Coronary artery (tissue), 2 donors: ENCODE measurements around the gene SNX10.

Experiments used
- DNase-seq: peaks from one replicate; pipeline ENCODE4 v3.0.0-alpha.2; 2017; ENCODE audit warnings: low spot score
- H3K27ac ChIP-seq, 2 donors: fragments of 200-600 bp; sonication (generic); one replicate each; pipeline ENCODE4 v1.5.1; 2016 to 2019
- H3K4me3 ChIP-seq: fragments of 200-600 bp; sonication (generic); 2 replicates; pipeline ENCODE4 v1.5.1; 2016; ENCODE audit warnings: mild to moderate bottlenecking, moderate library complexity
- TF ChIP-seq, protein P1 (sequence below): fragments of 200-600 bp; sonication (generic); IDR thresholded peaks from one replicate; pipeline ENCODE4 v1.5.1; 2019; ENCODE audit warnings: antibody characterized with exemption

The SNX10 gene

DNA sequence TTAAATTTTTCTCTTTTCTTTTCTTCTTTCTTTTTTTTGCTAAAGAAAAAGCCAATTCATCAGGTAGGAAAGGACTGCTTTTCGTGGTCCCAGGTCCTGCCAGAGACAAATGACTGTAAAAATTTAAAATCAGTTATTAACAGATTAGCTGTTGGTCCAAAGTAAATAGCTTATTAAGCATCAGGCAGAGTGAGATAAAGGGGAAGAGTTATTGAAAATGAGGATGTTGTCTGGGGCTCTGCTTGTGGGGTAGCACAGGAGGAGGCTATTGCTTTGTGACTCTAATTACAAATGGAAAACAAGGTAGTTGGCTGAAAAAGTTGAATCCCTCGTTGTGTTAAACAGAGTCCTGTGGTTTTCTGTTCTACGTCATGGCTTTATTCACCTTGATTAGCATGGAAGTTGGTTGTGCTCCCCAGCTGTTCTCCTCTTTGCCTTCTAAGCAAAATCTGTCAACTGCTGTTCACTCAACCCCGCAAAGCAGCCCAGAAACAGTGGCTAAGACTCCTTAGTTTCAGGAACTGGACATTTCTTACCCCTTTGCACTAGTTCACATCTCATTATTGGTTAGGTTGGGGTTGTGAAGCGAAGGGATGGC, 128.9 kb downstream of the SNX10 start:
- DNase-seq = no peak
- no peak overlapping the region for H3K4me3 ChIP-seq

DNA sequence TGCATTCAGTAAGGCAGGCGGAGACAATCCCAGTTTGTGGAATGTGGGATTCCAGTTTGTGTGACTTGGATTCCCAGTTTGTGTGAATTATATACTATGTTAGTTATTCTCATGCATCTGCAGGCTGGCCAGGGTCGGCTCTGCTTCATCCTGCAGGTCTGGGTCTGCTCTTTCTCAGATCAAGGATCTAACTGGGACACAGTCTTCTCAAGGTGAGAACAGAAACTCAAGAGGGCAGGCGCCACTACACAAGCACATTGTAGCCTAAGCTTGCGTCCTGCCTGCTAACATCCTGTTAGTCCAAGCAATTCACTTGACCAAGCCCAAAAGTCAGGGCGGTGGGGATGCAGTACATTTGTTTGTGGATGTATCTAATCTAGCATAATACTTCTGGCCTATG, 131.1 kb downstream of the SNX10 start:
- no peak overlapping the region for H3K27ac ChIP-seq
- DNase-seq = no peak
- TF ChIP-seq, protein P1, sequence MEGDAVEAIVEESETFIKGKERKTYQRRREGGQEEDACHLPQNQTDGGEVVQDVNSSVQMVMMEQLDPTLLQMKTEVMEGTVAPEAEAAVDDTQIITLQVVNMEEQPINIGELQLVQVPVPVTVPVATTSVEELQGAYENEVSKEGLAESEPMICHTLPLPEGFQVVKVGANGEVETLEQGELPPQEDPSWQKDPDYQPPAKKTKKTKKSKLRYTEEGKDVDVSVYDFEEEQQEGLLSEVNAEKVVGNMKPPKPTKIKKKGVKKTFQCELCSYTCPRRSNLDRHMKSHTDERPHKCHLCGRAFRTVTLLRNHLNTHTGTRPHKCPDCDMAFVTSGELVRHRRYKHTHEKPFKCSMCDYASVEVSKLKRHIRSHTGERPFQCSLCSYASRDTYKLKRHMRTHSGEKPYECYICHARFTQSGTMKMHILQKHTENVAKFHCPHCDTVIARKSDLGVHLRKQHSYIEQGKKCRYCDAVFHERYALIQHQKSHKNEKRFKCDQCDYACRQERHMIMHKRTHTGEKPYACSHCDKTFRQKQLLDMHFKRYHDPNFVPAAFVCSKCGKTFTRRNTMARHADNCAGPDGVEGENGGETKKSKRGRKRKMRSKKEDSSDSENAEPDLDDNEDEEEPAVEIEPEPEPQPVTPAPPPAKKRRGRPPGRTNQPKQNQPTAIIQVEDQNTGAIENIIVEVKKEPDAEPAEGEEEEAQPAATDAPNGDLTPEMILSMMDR = no peak
- H3K4me3 ChIP-seq = no peak overlapping the region

More for the DNA sequence above, 128.9 kb downstream of the SNX10 start:
- TF ChIP-seq, protein P1 = no peak
- H3K27ac ChIP-seq = no peak overlapping the region

DNA sequence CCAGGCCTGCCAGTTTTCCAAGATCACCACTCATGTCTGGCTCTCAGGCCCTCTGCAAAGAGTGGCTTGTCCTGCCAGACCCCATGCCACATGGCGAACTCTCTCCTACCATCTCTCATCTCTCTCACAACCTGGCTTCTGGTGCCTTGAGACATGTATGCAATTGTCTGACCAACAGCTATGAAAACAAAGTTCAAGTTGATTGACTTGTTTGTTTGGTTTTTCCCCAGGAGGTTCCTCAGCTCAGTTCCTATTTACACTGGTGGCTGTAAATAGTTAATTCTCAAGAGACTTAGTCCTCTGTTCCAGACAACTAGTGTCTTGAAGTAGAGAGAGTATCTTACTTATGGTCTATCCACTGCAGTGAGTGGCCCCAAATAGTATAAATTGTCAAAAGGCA, 131.8 kb downstream of the SNX10 start:
- DNase-seq = no peak
- H3K4me3 ChIP-seq = no peak overlapping the region

More for the DNA sequence above, 131.8 kb downstream of the SNX10 start:
- TF ChIP-seq, protein P1 = no peak
- no peak overlapping the region for H3K27ac ChIP-seq
